GM10266 (cell line): ENCODE results near the gene CNPY3.

Experiments used
- DNase-seq: peaks from one replicate; pipeline ENCODE4 v3.0.0; 2012; ENCODE audit errors: extremely low spot score
- CTCF ChIP-seq: IDR thresholded peaks from 2 replicates; pipeline ENCODE4 v1.5.1; 2012; ENCODE audit warnings: mild to moderate bottlenecking, low read depth; ENCODE audit not compliant: control insufficient read depth, insufficient read depth; ENCODE audit errors: missing control alignments

The CNPY3 gene

GRCh38 chr6:42979523-42980177, 50.4 kb downstream of the CNPY3 start:
- no peak for TF ChIP-seq CTCF
- peak; percentile 40 for DNase-seq

GRCh38 chr6:42981836-42982235, 52.6 kb downstream of the CNPY3 start:
- TF ChIP-seq CTCF = no peak

DNA sequence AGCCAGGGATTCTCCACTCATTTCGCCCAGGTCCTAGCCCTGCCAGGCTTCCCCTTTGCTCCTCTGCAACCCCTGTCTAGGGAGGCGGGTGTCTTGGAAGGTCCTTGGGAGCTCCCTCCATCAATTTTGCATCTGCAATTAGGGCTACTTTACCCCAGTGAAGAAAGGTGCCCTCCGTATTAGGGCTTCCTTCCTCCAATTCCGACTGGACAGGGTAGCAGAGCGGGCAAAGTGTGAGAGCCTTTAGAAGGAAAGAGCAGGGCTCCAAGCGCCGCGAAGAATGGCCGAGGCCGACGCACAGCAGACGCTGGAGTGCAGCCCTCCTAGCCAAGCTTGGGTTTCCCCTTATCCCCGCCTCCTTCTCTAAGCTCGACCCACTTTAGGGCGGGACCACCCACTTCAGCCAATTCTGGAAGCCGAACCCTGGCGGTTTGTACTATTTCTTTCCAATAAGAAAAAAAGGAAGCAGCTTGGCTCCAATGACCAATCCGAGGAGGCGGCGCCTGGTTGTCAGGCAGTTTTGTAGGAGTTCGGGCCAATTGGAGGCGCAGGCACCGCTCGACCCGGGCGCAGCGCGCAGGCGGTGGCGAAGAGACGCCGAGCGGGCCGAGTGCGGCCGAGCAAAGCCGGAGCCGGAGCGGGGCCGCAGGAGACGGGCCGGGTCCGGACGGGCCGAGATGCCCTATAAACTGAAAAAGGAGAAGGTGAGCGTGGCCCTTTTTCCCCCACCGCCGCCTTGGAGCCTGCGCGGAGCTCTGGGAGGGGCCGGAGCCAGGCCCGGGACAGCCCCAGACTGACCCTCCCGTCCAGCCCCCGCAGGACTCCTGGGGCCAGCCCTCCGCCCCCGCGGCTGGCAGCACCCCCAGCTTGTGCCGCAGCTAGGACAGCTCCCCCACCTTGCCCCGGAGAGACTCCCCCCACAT, 55.0 kb downstream of the CNPY3 start, which contains the start of gene PPP2R5D:
TSS of gene PPP2R5D (plus strand) at position 570 of the 923 bp plus-strand sequence. CDS start at position 678, 108 bp downstream.
- peak; percentile 97 for DNase-seq
- TF ChIP-seq CTCF = no peak

More at GRCh38 chr6:42981836-42982235, 52.6 kb downstream of the CNPY3 start:
- DNase-seq = no peak

GRCh38 chr6:42984924-42985475, 55.7 kb downstream of the CNPY3 start:
- no peak for DNase-seq
- TF ChIP-seq CTCF = no peak

DNA sequence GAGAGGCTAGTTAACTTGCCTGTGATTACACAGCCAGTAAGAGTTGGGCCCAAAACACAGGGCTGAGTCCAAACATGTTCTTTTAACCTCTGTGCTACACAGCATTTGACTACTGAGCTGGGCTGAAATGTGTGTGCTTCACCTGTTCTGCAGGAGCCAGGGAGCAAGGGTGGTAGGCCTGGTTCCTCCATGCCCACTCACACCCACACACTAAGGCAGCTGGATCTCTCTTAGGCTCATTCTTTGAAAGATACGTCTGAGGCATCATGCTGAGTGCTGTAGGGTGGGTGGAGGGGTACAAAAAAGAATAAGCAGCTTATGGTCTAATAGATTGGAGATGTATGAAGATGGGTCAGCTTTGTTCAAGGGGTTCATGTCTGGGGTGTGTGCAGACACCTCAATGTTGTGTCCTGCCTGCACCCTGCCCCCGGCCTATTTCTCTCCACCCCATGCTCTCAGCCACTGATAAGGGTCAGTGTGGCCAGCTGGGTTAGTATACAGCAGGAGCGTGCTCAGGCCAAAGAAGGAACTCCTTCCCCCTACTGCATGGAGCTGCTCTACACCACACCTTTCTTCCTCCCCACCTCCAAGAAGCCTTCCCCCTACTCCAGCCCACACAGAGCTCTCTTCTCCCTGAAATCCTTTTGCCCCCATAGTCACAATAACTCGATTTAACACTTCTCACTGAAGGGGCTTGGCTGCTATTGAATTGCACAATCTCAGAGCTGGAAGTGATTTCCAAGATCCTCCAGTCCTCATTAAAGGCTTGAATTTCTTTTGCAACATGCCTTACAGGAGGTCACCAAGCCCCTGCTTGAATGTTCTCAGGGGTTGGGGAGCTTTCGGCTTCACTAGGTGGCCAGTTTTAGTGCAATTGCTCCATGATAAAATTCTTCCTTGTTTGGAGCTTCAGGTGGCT, 58.5 kb downstream of the CNPY3 start:
- no peak for TF ChIP-seq CTCF
- no peak for DNase-seq

GRCh38 chr6:42988486-42989020, 59.3 kb downstream of the CNPY3 start:
- no peak for TF ChIP-seq CTCF

More at GRCh38 chr6:42988486-42989020, 59.3 kb downstream of the CNPY3 start:
- no peak for DNase-seq
